ENCODE measurements around the gene FAH.

Gene FAH

GRCh38 chr15:80174017-80174746 lies 21.4 kb downstream of the FAH start:
- DNase-seq: no peak

GRCh38 chr15:80175436-80175835 lies 22.6 kb downstream of the FAH start:
- DNase-seq: no peak

GRCh38 chr15:80176443-80176842 lies 23.6 kb downstream of the FAH start:
- DNase-seq: no peak

- no peak for DNase-seq
These were observed 24.4 kb downstream of the FAH start for GRCh38 chr15:80177156-80177555.

GRCh38 chr15:80179025-80179759 lies 26.4 kb downstream of the FAH start:
- no peak for DNase-seq

GRCh38 chr15:80179935-80180334 lies 27.1 kb downstream of the FAH start:
- no peak for DNase-seq

- DNase-seq: no peak
These were observed 27.7 kb downstream of the FAH start for GRCh38 chr15:80180468-80180867.

- no peak for DNase-seq
These were observed 28.2 kb downstream of the FAH start for GRCh38 chr15:80180986-80181385.

- DNase-seq: no peak
These were observed 29.9 kb downstream of the FAH start for GRCh38 chr15:80182611-80183261.

GRCh38 chr15:80183306-80183705 lies 30.5 kb downstream of the FAH start:
- DNase-seq: no peak

GRCh38 chr15:80183886-80184285 lies 31.1 kb downstream of the FAH start:
- DNase-seq: no peak

GRCh38 chr15:80184554-80184953 lies 31.8 kb downstream of the FAH start:
- no peak for DNase-seq

- DNase-seq: no peak
These were observed 32.4 kb downstream of the FAH start for GRCh38 chr15:80185152-80185551.

- DNase-seq: no peak
These were observed 33.3 kb downstream of the FAH start for GRCh38 chr15:80186066-80186465.

GRCh38 chr15:80186597-80186996 lies 33.8 kb downstream of the FAH start:
- no peak for DNase-seq

GRCh38 chr15:80188251-80188650 lies 35.5 kb downstream of the FAH start:
- DNase-seq: no peak

- DNase-seq: no peak
These were observed 38.4 kb downstream of the FAH start for GRCh38 chr15:80191198-80191597.

- DNase-seq: no peak
These were observed 39.2 kb downstream of the FAH start for GRCh38 chr15:80191897-80192595.

GRCh38 chr15:80194186-80194585 lies 41.4 kb downstream of the FAH start:
- DNase-seq: no peak

GRCh38 chr15:80194914-80195313 lies 42.1 kb downstream of the FAH start:
- DNase-seq: no peak

GRCh38 chr15:80199366-80199765 lies 46.6 kb downstream of the FAH start:
- DNase-seq: no peak

- no peak for DNase-seq
These were observed 47.1 kb downstream of the FAH start for GRCh38 chr15:80199869-80200268.

GRCh38 chr15:80201256-80202015 lies 48.6 kb downstream of the FAH start:
- DNase-seq: no peak
